Right lobe of liver (tissue), 6 donors: ENCODE measurements around the gene AJUBA. TPM values are rescaled to one million over a fixed set of nuclear protein-coding genes. Genes with fewer than 3 reads are reported as not detected.
"Not testable (repeated sequence)": the region's sequence is repeated elsewhere in the genome, so short reads cannot be mapped to it uniquely, and the experiment has no call there.

Experiments
- ATAC-seq, 4 donors: fragments of 200-7000 bp; cut with Tn5 transposase; one replicate each; pipeline ENCODE4 v1.9.1; 2020; ENCODE audit warnings: mild to moderate bottlenecking in 4 of 4, moderate library complexity in 4 of 4
- DNase-seq, 3 donors: peaks; one replicate each; pipeline ENCODE4 v3.0.0-alpha.2; 2020
- H3K27ac ChIP-seq, 3 donors: fragments of 200-600 bp; one replicate each; pipeline ENCODE4 v1.8.0; 2022
- H3K27me3 ChIP-seq, 2 donors: fragments of 200-600 bp; one replicate each; pipeline ENCODE4 v1.8.0; 2022
- H3K36me3 ChIP-seq, 4 donors: fragments of 200-600 bp; sonication (generic) in 1 of 4; one replicate each; pipeline versions ENCODE4 v1.5.1 to v1.8.0; 2017 to 2022; ENCODE audit warnings: control low read depth in 1 of 4
- H3K4me1 ChIP-seq, 4 donors: fragments of 200-600 bp; sonication (generic) in 1 of 4; one replicate each; pipeline versions ENCODE4 v1.5.1 to v1.8.0; 2017 to 2022; ENCODE audit warnings: control low read depth in 1 of 4
- H3K4me3 ChIP-seq, 3 donors: fragments of 200-600 bp; one replicate each; pipeline ENCODE4 v1.8.0; 2022
- H3K9me3 ChIP-seq, 4 donors: fragments of 200-600 bp; sonication (generic) in 1 of 4; one replicate each; pipeline versions ENCODE4 v1.5.1 to v1.8.0; 2017 to 2022; ENCODE audit warnings: control low read depth in 1 of 4
- CTCF ChIP-seq, 4 donors: fragments of 200-600 bp in 3 of 4; fragments of 450-650 bp in 1 of 4; IDR thresholded peaks; one replicate each; pipeline versions ENCODE4 v1.5.1 to v1.8.0; 2016 to 2022; ENCODE audit warnings: antibody characterized with exemption in 4 of 4, mild to moderate bottlenecking in 2 of 4
- POLR2A ChIP-seq: fragments of 450-650 bp; IDR thresholded peaks from one replicate; pipeline ENCODE4 v1.6.1; 2017; ENCODE audit warnings: antibody characterized with exemption, mild to moderate bottlenecking
- WGBS: methylation state at CpG from one replicate; pipeline ENCODE4 v1.1.6; 2018; ENCODE audit warnings: low coverage, low lambda C conversion rate; ENCODE audit not compliant: insufficient coverage; ENCODE audit errors: missing lambda C conversion rate; 5-methylcytosine and 5-hydroxymethylcytosine counted together
- intact Hi-C, 2 donors: fragments of 100-400 bp; cut with DNase I; formaldehyde crosslinking; loops; one replicate each; pipeline versions ENCODE4 v1.11.2 to v1.14.1; 2022
- total RNA-seq, 6 experiments: library from RNA; depleted of rRNA in 2 of 6; stranded (reverse); fragments of >200 nt in 2 of 6; fragmentation: NEBNext Ultra II Directional in 3 of 6; extraction: Animal tissue kit (Norgen Biotek cat#: 25700) in 3 of 6; gene quantifications; one replicate each; pipeline versions ENCODE4 v1.1.0 to v1.2.4, GENCODE V29; 2016 to 2023
- donor health status: DM: no; HTN: yes; CAD: no.
- donor health status: DM: no; HTN: no; CAD: no.
- donor health status: DM: no; HTN: no; CAD: no.
- donor health status: DM: no; HTN: yes; CAD: no.
- donor health status: DM: no; HTN: yes; CAD: no.

Gene AJUBA
- total RNA-seq, 6 experiments from 2014 or later, result 7.8 to 64.6 (median 54.2) TPM

GRCh38 chr14:22962061-22962676 lies 20.2 kb downstream of the AJUBA start:
- TF ChIP-seq CTCF (IDR thresholded peaks at IDR 0.05) (no peak), POLR2A (no peak)
- no peak overlapping the region for H3K4me3 ChIP-seq

DNA sequence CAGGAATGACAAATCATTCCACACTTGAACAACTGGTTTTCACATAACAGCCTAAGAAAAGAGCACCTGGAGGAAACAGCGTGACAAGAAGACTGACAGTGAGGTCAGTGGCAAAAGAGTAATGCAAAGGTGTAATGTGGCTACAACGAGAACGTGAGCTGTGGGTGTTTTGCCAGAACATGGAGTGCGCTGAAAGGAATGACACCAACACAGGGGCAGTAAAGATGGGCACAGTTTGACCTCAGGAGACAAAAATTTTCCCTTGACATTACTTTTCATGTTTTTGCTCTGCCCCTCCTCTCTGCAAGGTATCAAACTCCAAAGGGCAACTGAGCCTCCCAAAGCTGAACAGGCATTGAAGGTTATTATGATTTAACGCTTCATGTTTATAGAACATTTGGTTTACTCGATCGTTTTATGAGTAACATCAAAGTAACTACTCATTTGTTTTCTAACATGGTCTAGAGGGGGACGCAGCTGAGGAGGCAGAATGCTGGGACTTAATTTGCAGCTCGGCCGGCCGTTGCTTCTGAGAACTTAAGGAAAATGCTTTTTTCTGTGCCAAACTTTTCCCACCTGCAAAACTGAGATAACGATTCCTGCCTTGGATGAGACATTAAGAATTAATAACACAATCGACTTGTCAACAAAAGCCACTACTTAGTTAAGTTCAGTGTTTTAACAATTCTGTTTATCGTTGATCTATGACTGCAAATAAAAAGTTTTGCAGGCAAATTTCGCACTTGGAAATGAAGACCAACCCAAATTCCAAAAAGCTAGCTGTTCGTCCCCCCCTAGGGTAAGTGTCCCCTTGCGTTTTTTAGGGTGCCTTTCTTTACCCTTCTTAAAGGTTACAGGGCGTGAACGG lies 26.4 kb downstream of the AJUBA start:
- intact Hi-C loops, result no loop called here
- DNase-seq (no peak), ATAC-seq (peak; percentile 5 to 38 (median 18))
- Histone ChIP-seq H3K27me3 (no peaks in the 10 kb centered on the region), H3K27ac (peak overlapping the region; percentile 84 to 89 (median 84)), H3K4me3 (peak overlapping the region; percentile 71 to 92 (median 80)), H3K36me3 (peaks cover 0 to 13% (median 0%) of the 10 kb centered on the region in 4 donors), H3K9me3 (no peaks in the 10 kb centered on the region), H3K4me1 (peaks cover 0 to 11% (median 0%) of the 10 kb centered on the region in 4 donors)
- 12% methylated on average over 19 of the region's 19 CpGs for WGBS
- TF ChIP-seq CTCF (IDR thresholded peaks at IDR 0.05), result no peak
- no peak for TF ChIP-seq POLR2A

More at GRCh38 chr14:22962061-22962676, 20.2 kb downstream of the AJUBA start:
- no peak for DNase-seq
- no peak for ATAC-seq
- intact Hi-C loops, result no loop called here
- H3K9me3 ChIP-seq, result no peaks in the 10 kb centered on the region
- H3K27me3 ChIP-seq, result no peaks in the 10 kb centered on the region
- no peaks in the 10 kb centered on the region for H3K4me1 ChIP-seq
- 88% methylated on average over 6 of the region's 6 CpGs for WGBS
- H3K27ac ChIP-seq, result no peak overlapping the region
- H3K36me3 ChIP-seq, result no peaks in the 10 kb centered on the region

DNA sequence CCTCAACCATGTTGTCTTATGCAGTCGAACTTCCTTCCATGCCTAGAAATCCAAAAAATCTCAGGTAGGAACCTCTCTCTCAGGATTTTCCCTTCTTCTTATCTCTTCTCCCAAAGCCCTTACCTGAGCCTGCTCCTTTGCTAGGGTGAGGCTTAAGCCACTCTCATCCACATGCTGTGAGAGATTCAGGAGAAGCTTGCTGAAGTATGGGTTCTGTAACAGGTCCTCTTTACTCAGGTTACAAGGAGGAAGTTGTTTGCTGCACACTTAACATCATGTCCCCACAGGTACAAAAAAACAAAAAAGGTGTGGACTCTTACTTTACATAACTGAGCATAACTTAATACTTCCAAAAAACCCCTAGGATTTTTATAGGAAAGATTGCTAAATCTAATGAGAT lies 29.9 kb downstream of the AJUBA start:
- DNase-seq, result no peak

GRCh38 chr14:22951795-22952194 lies 30.6 kb downstream of the AJUBA start:
- DNase-seq, H3K27ac ChIP-seq, H3K4me3 ChIP-seq, intact Hi-C loops, H3K9me3 ChIP-seq, H3K27me3 ChIP-seq, ATAC-seq: not testable (repeated sequence)
- Histone ChIP-seq H3K36me3 (peaks cover 0 to 26% (median 2%) of the 10 kb centered on the region in 4 donors), H3K4me1 (peaks cover 0 to 11% (median 0%) of the 10 kb centered on the region in 4 donors)
- WGBS, result 50% methylated on average over 4 of the region's 8 CpGs

More for the DNA sequence above, 29.9 kb downstream of the AJUBA start:
- no peak for TF ChIP-seq POLR2A
- no peak for TF ChIP-seq CTCF (IDR thresholded peaks at IDR 0.05)
- WGBS, result 100% methylated on average over 1 of the region's 1 CpG
- intact Hi-C loops, result no loop called here
- H3K4me3 ChIP-seq, result no peak overlapping the region
- no peak overlapping the region for H3K27ac ChIP-seq
- no peaks in the 10 kb centered on the region for H3K9me3 ChIP-seq
- H3K36me3 ChIP-seq, result peaks cover 0 to 19% (median 0%) of the 10 kb centered on the region in 4 donors
- H3K4me1 ChIP-seq, result peaks cover 0 to 11% (median 0%) of the 10 kb centered on the region in 4 donors
- no peaks in the 10 kb centered on the region for H3K27me3 ChIP-seq
- no peak for ATAC-seq

- Histone ChIP-seq H3K4me1 (no peaks in the 10 kb centered on the region), H3K4me3 (no peak overlapping the region), H3K36me3 (peaks cover 0 to 22% (median 3%) of the 10 kb centered on the region in 4 donors), H3K27me3 (no peaks in the 10 kb centered on the region), H3K9me3 (no peaks in the 10 kb centered on the region), H3K27ac (no peak overlapping the region)
- ATAC-seq, result no peak
- DNase-seq, result no peak
- 89% methylated on average over 2 of the region's 3 CpGs for WGBS
- TF ChIP-seq POLR2A, result no peak
- TF ChIP-seq CTCF (IDR thresholded peaks at IDR 0.05), result no peak
- intact Hi-C loops, result no loop called here
Measured at GRCh38 chr14:22945642-22946041, 36.7 kb downstream of the AJUBA start.
